K562 (cell line): Measurements from ENCODE around the gene ZBTB39. TPM values are rescaled to one million over a fixed set of nuclear protein-coding genes. Genes with fewer than 3 reads are reported as not detected.
A peak's percentile ranks its signal among the peaks of the same experiment; 100 is the strongest.

Source experiments
- ATAC-seq: fragments of 200-7000 bp; cut with Tn5 transposase; 3 replicates; pipeline ENCODE4 v1.9.1; 2020; ENCODE audit warnings: moderate library complexity
- BruUV-seq: library from RNA; stranded (reverse); fragments of 400-500 nt; replicated peaks from 2 replicates; lab custom pipeline; 2021; lab: Mats Ljungman, UMichigan
- CTCF ChIA-PET: fragments of 300-600 bp; formaldehyde crosslinking; extraction: SDS; loops from one replicate; lab custom pipeline; 2021; ENCODE audit warnings: low intra/inter-chr PET ratio; lab: Yijun Ruan, JAX
- POLR2A ChIA-PET: fragments of 300-600, 350-650 bp; sonication (Branson Sonifier 250); formaldehyde crosslinking; extraction: SDS; loops from one replicate; lab custom pipeline; 2021; ENCODE audit warnings: antibody characterized with exemption, inconsistent platforms; lab: Yijun Ruan, JAX
- DNase-seq, 4 experiments: peaks; one replicate each; pipeline versions ENCODE4 v3.0.0 to v3.0.0-alpha.2; 2011 to 2018; ENCODE audit warnings: low spot score in 3 of 4, mixed read lengths in 3 of 4; ENCODE audit errors: extremely low read depth in 1 of 4
- FAIRE-seq: peaks from 2 replicates; lab custom pipeline; 2011; peaks lifted over from hg19 to GRCh38; lab: Jason Lieb, UNC
- H2AFZ ChIP-seq: 2 replicates; pipeline ENCODE4 v1.6.0; 2011; ENCODE audit warnings: low read depth, low read length, control low read depth, inconsistent platforms
- H3K27ac ChIP-seq: fragments of 200-600 bp; 3 replicates; pipeline ENCODE4 v1.8.0; 2011; ENCODE audit warnings: low read depth, mild to moderate bottlenecking, control low read depth, inconsistent platforms, low read length, moderate library complexity, mixed read lengths; ENCODE audit errors: extremely low read depth
- H3K27me3 ChIP-seq, 2 experiments: fragments of 300-600 bp in 1 of 2; 2 replicates in 1 of 2; 3 replicates in 1 of 2; pipeline versions ENCODE4 v1.6.0 to v1.8.0; 2011; ENCODE audit warnings: inconsistent platforms in 2 of 2, low read length in 2 of 2, mild to moderate bottlenecking in 1 of 2, mixed read lengths in 1 of 2, moderate library complexity in 1 of 2; ENCODE audit not compliant: control insufficient read depth in 2 of 2, insufficient read depth in 2 of 2
- H3K36me3 ChIP-seq: fragments of 300-600 bp; 3 replicates; pipeline ENCODE4 v1.8.0; 2011; ENCODE audit warnings: mild to moderate bottlenecking, low read length, inconsistent platforms; ENCODE audit not compliant: control insufficient read depth, insufficient read depth
- H3K4me1 ChIP-seq, 2 experiments: fragments of 200-600 bp in 1 of 2; replicated peaks in 1 of 2; 2 replicates in 1 of 2; 3 replicates in 1 of 2; pipeline versions ENCODE4 v1.5.1 to v1.8.0; 2011; ENCODE audit warnings: inconsistent platforms in 2 of 2, low read length in 2 of 2, mild to moderate bottlenecking in 1 of 2, mixed read lengths in 1 of 2, moderate library complexity in 1 of 2; ENCODE audit not compliant: control insufficient read depth in 2 of 2, insufficient read depth in 2 of 2
- H3K4me2 ChIP-seq: 2 replicates; pipeline ENCODE4 v1.6.1; 2011; ENCODE audit warnings: low read length, control low read depth, inconsistent platforms, mixed read lengths; ENCODE audit not compliant: insufficient read depth
- H3K4me3 ChIP-seq: fragments of 200-600 bp; sonication (generic), shearing (Covaris generic); 2 replicates; pipeline ENCODE4 v1.5.1; 2016; ENCODE audit warnings: control low read depth, inconsistent platforms
- H3K79me2 ChIP-seq: fragments of 200-600 bp; 3 replicates; pipeline ENCODE4 v1.8.0; 2011; ENCODE audit warnings: low read length, inconsistent platforms; ENCODE audit not compliant: control insufficient read depth, insufficient read depth
- H3K9ac ChIP-seq, 2 experiments: 2 replicates each; pipeline versions ENCODE4 v1.6.0 to v1.6.1; 2011; ENCODE audit warnings: low read depth in 2 of 2, low read length in 2 of 2, control low read depth in 1 of 2, inconsistent platforms in 1 of 2, mild to moderate bottlenecking in 1 of 2, mixed read lengths in 1 of 2; ENCODE audit not compliant: insufficient read depth in 1 of 2
- H3K9me1 ChIP-seq: one replicate; pipeline ENCODE4 v1.6.0; 2011; ENCODE audit warnings: inconsistent platforms, mild to moderate bottlenecking, low read length, moderate library complexity; ENCODE audit not compliant: control insufficient read depth, insufficient read depth
- H3K9me3 ChIP-seq: replicated peaks from 2 replicates; pipeline ENCODE4 v1.5.1; 2011; ENCODE audit warnings: low read depth, low read length, inconsistent platforms; ENCODE audit not compliant: control insufficient read depth, insufficient read depth
- H4K20me1 ChIP-seq: replicated peaks from 2 replicates; pipeline ENCODE4 v1.6.1; 2011; ENCODE audit warnings: low read length, inconsistent platforms, mixed read lengths; ENCODE audit not compliant: control insufficient read depth, insufficient read depth
- CHD1 ChIP-seq: fragments of 200-600 bp; sonication (generic); IDR thresholded peaks from one replicate; pipeline ENCODE4 v1.6.1; 2012; ENCODE audit warnings: mild to moderate bottlenecking, moderate library complexity, low read length, inconsistent platforms
- ETS2 ChIP-seq: IDR thresholded peaks from 2 replicates; pipeline ENCODE4 v1.6.1; 2016; ENCODE audit warnings: borderline replicate concordance, missing genetic modification characterization, mild to moderate bottlenecking, moderate library complexity, missing compliant biosample characterization; ENCODE audit not compliant: poor library complexity, severe bottlenecking
- ETV1 ChIP-seq: fragments of 450-650 bp; conservative IDR thresholded peaks from 2 replicates; pipeline ENCODE4 v1.6.1; 2016; ENCODE audit warnings: missing genetic modification characterization, control low read depth, low read depth, missing compliant biosample characterization
- KLF1 ChIP-seq: fragments of 450-650 bp; IDR thresholded peaks from 2 replicates; pipeline ENCODE4 v1.6.1; 2016; ENCODE audit warnings: missing genetic modification characterization, missing compliant biosample characterization
- MCM3 ChIP-seq: fragments of 450-650 bp; IDR thresholded peaks from 2 replicates; pipeline ENCODE4 v1.6.1; 2016
- PTRF ChIP-seq: fragments of 450-650 bp; IDR thresholded peaks from 2 replicates; pipeline ENCODE4 v1.6.1; 2016; ENCODE audit warnings: mild to moderate bottlenecking, missing genetic modification characterization, missing compliant biosample characterization
- WGBS: fragments of 100-300 bp; shearing (Covaris generic); methylation state at CpG from one replicate; pipeline ENCODE4 v1.1.6; 2016; ENCODE audit warnings: low coverage, mixed read lengths; ENCODE audit not compliant: insufficient coverage; ENCODE audit errors: missing lambda C conversion rate; 5-methylcytosine and 5-hydroxymethylcytosine counted together
- in situ Hi-C: fragments of 300-500 bp; cut with MboI; formaldehyde crosslinking; loops from 4 replicates; pipeline ENCODE4 v1.15.0; 2018; ENCODE audit warnings: inconsistent platforms, mixed read lengths
- intact Hi-C: fragments of 100-400 bp; cut with micrococcal nuclease; formaldehyde crosslinking; loops from 2 replicates; pipeline ENCODE4 v1.14.2; 2022
- polyA plus RNA-seq, 8 experiments: library from polyadenylated mRNA; depleted of rRNA in 4 of 8; stranded (reverse) in 5 of 8; unstranded in 3 of 8; fragments of >200 nt; fragmentation: Nextera tagmentation in 2 of 8; fragmentation: Illumina TruSeq in 1 of 8; extraction: Ambion mirVana in 2 of 8; extraction: Trizol in 1 of 8; gene quantifications; 2 replicates each; pipeline versions ENCODE4 v1.2.1 to v1.2.3, GENCODE V29; 2011 to 2014; ENCODE audit warnings: inconsistent platforms in 1 of 8, missing spikeins in 1 of 8
- total RNA-seq, 7 experiments: library from RNA; depleted of rRNA in 6 of 7; stranded (reverse); fragments of >200 nt in 6 of 7; fragmentation: Illumina TruSeq in 2 of 7; extraction: Trizol in 2 of 7; gene quantifications; 2 replicates each; pipeline versions ENCODE4 v1.2.1 to v1.2.3, GENCODE V29; 2011 to 2021; ENCODE audit warnings: low replicate concordance in 1 of 7
- TF ChIP-seq, protein P1 (sequence below): fragments of 250-450 bp; sonication (Bioruptor Pico); IDR thresholded peaks from 2 replicates; pipeline ENCODE4 v1.8.0; 2021; ENCODE audit warnings: borderline replicate concordance, mild to moderate bottlenecking, moderate library complexity; ENCODE audit not compliant: poor library complexity, severe bottlenecking

Gene ZBTB39
- total and polyA plus RNA-seq, 9 of the 15 experiments (the other 6 are each of a cell fraction or from before 2014, with no cell fraction given) = 3.3 to 13.3 (median 8.6) TPM

DNA sequence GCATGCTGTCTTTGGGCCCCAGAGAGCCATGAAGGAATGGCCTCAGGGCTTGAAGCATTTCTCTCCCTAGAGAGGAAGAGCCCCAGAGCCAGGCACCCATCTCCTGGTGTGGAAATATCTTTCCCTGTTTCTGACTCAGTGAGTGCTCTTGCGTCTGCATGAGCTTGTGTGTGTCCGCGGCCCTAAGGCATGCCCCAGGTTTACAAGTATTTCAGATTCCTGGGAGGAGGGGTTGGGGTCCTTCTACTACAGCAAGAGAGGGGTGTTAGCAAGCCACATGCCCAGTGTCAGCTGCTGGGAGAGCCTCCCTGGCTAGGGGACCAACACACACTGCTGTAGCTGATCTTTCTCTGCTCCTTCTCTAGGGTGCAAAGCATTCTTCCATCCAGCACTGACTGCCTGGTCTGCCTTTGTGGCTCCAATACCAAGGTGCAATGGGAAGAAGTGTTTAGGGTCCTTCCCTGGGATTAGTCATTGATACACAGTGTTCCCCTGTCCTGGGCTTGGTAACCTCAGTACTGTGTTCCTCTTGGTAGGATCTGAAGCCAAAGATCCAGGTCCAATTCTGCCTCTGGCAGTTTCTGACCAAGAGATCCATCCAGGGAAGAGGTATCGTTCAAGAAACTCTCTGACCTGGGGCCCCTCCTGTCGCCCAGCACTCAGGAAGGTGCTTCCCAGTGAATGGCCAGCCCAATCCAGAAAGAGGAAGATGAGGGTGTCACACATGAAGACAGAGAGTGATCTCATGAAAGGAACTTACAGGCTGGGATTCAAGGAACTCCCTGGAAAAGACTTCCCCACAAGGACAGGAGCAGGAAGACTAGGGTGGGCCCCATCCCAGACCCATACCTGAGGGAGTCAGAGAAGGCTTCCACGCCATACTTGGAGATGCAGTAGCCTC, 52.0 kb downstream of the ZBTB39 start:
- TF ChIP-seq CHD1 = no peak
- TF ChIP-seq MCM3 = no peak
- TF ChIP-seq ETV1 (tag) = no peak
- TF ChIP-seq PTRF (tag) = no peak
- Histone ChIP-seq H4K20me1 (no peaks in the 10 kb centered on the region), H3K9me1 (no peaks in the 10 kb centered on the region), H3K4me3 (no peak overlapping the region), H3K9me3 (no peaks in the 10 kb centered on the region; the same call in 1 of the 2 replicates), H2AFZ (no peak overlapping the region), H3K9ac (no peak overlapping the region), H3K4me1 (no peaks in the 10 kb centered on the region; a peak in 2 of 5 replicates), H3K27ac (no peak overlapping the region), H3K79me2 (no peaks in the 10 kb centered on the region), H3K27me3 (peaks cover 0 to 15% of the 10 kb centered on the region in 2 experiments; a peak in 1 of 5 replicates), H3K4me2 (no peak overlapping the region), H3K36me3 (no peaks in the 10 kb centered on the region)
- FAIRE-seq (no peak), ATAC-seq (no peak), DNase-seq (peak in 2 of 4 experiments; percentile 4)
- CTCF ChIA-PET = no interaction called here
- WGBS = 16% methylated on average over 6 of the region's 6 CpGs
- BruUV-seq = no TSS peak
- in situ Hi-C loops = no loop called here
- intact Hi-C loops = no loop called here
- POLR2A ChIA-PET = interaction anchor here (1.1 kb wide), 1 partner anchor 34 kb away, joined by 3 read pairs; no protein-coding TSS in a partner anchor

DNA sequence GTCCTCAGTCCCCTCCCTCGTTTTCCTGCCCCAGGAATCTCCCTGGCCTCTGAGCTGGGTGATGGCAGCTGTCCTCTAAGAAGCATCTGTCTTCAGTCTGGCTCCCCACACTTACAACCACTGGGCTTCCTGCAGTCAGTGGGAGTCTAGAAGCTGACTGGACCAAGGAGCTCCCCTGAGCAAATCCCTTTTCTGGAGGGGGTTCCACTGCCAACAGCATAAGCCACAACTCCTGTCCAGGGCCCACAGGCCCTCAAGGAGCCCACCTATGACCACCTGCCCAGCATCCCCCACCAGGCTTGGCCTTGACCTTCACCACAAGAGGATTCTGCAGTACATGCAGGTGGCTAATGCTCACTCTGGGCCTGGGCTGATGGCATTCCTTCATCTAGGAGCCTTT, 53.0 kb downstream of the ZBTB39 start:
- H3K9me3 ChIP-seq = no peaks in the 10 kb centered on the region; the same call in 1 of the 2 replicates
- CTCF ChIA-PET = no interaction called here
- H3K27me3 ChIP-seq = peaks cover 0 to 15% of the 10 kb centered on the region in 2 experiments; a peak in 1 of 5 replicates
- ATAC-seq (no peak), FAIRE-seq (no peak), DNase-seq (peak in 1 of 4 experiments; percentile 4)
- H3K79me2 ChIP-seq = no peaks in the 10 kb centered on the region
- POLR2A ChIA-PET = interaction anchor here (0.6 to 1.1 kb wide), 2 partner anchors 35 to 40 kb away, joined by 3 read pairs; no protein-coding TSS in a partner anchor
- TF ChIP-seq KLF1 (tag) (no peak), ETS2 (tag) (no peak)
- TF ChIP-seq, protein P1, sequence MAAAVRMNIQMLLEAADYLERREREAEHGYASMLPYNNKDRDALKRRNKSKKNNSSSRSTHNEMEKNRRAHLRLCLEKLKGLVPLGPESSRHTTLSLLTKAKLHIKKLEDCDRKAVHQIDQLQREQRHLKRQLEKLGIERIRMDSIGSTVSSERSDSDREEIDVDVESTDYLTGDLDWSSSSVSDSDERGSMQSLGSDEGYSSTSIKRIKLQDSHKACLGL (CRISPR knock-in tag) = no peak
- H3K36me3 ChIP-seq = no peaks in the 10 kb centered on the region
- H4K20me1 ChIP-seq = no peaks in the 10 kb centered on the region
- 0% methylated on average over 1 of the region's 1 CpG for WGBS
- no peak overlapping the region for H3K4me2 ChIP-seq
- in situ Hi-C loops (no loop called here), intact Hi-C loops (no loop called here)
- no peaks in the 10 kb centered on the region for H3K9me1 ChIP-seq
- BruUV-seq = no TSS peak
- no peak overlapping the region for H3K4me3 ChIP-seq
- no peak overlapping the region for H3K9ac ChIP-seq
- no peak overlapping the region for H2AFZ ChIP-seq
- no peak overlapping the region for H3K27ac ChIP-seq
- H3K4me1 ChIP-seq = no peaks in the 10 kb centered on the region; a peak in 2 of 5 replicates
